NCI-H2081 (cell line): ENCODE measurements around the gene LAMA1.

ENCODE experiments used
- DNase-seq, 2 experiments: peaks; one replicate each; lab custom pipeline; 2025; lab: John Stamatoyannopoulos, UW

The LAMA1 gene

GRCh38 chr18:7105268-7105667 lies 12.3 kb downstream of the LAMA1 start:
- no peak for DNase-seq

DNA sequence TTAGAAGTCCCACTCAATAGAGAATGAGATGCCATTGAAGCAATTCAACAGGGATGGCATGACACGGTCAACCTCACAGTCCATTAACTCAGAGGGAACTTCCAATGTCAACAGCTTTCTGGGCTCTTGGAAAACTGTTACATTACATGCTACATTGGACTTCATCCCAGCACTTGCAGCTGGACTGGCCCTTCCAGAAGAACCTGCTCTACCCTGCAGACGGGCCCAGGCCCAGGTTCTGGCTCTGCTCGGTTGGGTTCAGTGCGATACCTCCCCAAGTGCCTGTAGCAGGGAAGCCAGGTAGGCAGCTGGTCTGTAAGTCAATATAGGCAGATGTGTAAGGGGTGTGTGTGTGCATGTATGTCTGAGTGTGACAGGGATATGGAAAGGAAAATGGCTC lies 12.9 kb downstream of the LAMA1 start:
- DNase-seq: no peak

DNA sequence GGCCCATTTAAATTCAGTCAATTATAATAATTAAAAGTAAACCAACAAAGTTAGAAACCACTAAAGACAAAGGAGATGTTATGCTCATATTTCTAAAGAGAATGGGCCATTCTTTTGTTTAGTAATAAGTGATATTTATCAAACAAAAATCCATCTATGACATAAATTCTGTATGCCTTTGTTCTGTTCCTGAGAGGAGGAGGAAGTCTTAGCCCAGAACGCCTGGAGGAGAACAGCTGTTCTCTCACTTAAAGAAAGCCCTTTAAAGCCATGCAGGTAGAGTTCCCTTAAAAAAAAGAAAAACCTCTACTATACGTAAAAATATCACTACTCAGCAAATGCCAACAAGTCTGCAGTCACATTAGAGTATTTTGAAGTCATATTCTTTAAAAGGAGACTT lies 15.5 kb downstream of the LAMA1 start:
- DNase-seq: no peak

GRCh38 chr18:7096838-7097237 lies 20.8 kb downstream of the LAMA1 start:
- no peak for DNase-seq

DNA sequence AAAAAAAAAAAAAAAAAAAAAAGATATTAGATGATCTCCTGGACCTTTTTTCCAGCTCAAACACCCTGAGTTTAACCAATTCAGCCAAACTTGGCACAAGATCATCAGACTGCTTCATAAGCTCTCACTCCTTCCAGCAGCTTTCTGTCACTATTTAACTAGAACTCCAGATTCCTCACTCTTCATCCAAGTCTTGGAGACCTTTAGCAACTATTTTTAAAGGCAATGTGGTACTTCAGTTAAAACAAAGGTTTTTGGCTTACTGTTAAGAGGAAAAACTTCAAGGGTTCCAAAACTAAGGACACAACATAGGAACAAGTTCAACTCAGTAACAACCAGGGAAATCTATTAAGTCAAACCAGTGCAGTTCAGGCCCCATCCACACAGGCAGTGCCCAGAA lies 23.2 kb downstream of the LAMA1 start:
- no peak for DNase-seq

DNA sequence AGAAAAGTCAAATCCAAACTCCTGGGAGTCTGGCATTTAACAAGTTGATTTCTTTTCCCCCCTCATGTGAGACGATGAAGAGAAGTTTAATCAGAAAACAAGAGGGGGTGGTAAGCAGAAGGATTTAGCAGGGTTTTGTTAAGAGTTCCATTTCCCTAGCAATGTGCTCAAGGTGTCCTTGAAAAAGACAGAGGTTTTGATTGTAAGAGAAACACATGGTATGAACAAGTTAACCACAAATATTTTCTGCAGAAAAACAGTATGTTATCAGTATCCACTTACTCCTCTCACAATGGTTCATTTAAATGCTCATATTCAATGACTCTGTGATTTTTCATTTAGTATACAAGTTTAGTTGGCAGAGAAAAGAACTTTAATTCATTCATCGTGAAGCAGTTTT lies 26.8 kb downstream of the LAMA1 start:
- no peak for DNase-seq

GRCh38 chr18:7089369-7089768 lies 28.2 kb downstream of the LAMA1 start:
- no peak for DNase-seq

DNA sequence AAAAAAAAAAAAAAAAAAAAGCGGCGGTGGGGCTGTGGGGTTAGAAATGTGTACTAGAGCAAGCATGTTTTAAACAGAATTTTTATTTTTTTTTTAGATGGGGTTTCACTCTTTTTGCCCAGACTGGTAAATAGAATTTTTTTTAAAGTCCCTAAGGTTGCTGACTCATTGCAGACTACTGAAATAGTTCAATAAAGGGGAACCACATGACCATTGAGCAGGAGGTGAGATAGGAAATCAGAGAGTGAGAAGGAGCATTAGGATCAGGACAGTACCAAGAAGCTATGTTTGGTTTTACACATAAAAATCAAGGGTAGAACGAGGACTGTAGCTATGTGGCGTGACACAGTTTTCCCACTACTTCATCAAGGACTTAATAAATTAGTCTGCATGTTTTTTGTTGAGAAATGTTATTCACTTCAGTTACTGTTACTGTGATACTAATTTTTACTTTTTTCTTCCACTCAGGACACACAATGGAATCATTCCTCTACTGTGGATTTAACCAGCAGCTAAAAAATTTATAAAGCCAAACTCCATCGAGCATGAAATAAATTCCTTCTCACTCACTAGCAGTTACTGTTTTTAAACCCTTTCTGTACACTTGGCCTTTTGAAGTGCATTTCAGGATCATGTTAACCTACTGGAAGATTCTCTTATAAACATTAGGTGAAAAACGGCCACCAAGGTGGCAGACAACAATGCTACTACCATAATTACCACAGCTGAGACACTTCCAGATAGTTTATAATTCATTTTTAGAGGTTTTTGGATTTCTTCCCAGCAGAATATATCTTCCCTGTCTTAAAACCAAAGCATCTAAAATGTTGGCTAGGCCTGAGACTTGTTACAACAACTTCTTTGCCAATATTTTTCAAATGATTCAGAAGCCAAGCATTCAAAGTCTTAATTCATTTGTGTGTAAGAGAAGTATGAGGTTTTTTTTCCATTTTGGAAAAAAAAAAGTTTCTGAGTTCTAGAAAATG lies 33.2 kb downstream of the LAMA1 start:
- no peak for DNase-seq

GRCh38 chr18:7082671-7083070 lies 34.9 kb downstream of the LAMA1 start:
- no peak for DNase-seq

DNA sequence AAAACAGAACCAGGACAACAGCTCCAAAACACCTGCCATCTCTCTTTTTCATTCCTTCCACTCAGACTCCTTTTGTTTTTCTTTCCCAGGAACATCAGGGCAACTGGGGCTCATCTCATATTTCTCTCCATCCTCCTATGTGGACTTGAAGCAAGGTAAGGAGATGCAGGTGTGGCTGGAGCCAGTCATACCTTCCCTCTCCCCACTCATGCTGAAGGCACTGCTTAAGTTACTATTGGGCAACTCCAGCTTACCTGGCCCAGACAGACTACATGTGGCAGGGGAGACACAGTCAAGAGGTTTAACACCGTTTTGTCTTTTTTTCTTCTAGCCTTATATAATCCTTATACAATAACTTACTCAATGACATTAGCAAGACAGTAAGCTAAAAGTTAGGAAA lies 38.4 kb downstream of the LAMA1 start:
- no peak for DNase-seq

DNA sequence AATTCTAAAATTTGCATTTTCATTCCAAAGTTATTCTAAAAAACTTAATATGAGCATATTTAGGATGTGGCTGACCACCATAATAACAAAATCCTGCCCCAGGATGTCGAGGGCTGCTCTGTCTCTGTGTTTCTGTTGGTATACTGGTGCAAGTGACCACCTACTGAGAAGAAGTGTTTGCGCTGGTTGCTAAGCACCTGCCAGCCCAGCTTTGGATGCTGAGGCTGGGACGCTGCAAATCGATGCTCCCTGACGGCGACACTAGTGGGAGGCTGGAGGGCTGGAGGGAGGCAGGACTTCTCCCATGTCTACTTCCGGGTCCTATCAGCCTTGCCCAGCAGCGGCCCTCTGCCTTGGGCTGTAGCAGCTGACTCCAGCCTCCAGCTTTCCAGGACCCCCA lies 45.0 kb downstream of the LAMA1 start:
- DNase-seq: no peak

- no peak for DNase-seq
Observed at GRCh38 chr18:7071600-7071999, 46.0 kb downstream of the LAMA1 start.

DNA sequence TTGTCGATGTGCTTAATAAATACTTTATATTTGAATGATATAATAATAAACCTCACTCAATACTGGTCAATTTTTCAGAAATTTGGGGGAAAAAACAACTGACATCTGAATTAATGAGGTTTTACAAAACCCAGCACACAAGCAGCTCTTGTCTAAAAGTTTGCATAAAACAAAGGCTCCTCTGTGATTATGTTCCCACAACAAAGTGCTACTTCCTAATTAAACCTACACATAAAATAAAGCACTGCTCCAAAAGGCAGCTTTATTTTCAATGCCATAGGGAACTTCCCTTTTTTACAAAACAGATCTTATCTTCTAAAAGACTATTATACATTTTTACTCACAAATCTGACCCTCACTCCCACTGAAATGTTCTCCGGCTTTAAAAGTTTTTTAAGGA lies 47.1 kb downstream of the LAMA1 start:
- DNase-seq: no peak

- DNase-seq: no peak
Observed at GRCh38 chr18:7068871-7069590, 48.6 kb downstream of the LAMA1 start.

DNA sequence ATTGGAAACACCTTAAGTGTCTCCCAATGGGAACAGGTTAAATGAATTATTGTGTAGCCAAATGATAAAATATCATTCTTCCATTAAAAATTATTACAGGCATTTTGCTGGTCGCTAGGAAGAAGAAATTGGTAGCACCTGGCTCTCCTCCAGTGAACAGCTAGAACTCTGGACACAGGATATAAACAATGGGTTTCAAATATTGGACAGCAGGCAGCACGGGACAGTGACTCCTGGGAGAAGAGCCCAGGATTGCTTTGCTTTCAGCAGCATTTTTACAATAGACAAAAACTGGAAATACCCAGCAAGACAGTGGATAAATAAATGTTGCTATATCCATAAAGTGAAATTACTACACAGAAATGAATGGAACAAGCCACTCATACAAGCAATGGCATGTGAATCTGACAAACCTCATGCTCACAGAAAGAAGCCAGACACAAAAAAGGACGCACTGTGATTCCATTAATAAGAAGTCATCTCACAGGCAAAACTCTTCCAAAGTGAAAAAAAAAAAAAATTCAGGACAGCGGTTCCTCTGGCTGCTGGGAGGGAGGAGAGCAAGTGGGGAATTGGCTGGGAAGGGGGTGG lies 50.5 kb downstream of the LAMA1 start:
- no peak for DNase-seq

GRCh38 chr18:7065736-7066135 lies 51.9 kb downstream of the LAMA1 start:
- DNase-seq: no peak

DNA sequence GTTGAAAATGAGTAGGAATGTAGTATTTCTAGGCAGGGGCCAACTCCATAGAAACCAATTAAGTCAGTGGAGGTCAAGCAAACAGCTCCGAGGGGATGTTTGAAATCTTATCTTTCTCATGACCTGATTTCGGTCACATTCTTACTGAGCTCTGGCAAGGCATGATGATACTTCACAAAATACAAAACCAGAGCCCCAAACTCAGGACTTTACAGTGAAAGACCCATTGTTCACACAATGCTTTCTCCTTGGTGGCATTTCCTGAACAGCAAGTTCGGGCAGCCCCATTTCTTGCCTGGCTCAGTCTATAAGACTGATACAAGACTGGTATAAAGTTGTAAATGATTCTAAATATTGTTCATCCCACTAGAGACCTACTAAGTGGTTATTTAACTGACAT lies 53.3 kb downstream of the LAMA1 start:
- DNase-seq: no peak

DNA sequence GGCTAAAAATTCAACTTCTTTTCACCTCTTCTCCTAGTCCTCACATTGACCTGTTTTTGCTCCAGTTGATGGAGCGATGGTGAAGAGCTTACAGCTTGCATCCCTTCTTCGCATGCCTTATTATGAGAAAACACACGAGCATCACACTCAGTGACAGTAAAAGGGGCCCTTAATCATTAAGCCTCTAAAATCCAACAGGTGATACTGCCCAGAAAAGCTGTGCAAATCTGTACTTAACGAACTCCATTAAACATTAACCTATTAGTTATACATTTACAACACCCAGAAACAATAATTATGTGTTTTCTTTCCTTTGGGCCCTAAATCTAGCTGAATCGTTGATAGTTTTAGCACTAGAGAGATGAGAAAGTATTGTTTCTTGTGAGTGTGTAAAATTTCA lies 54.8 kb downstream of the LAMA1 start:
- DNase-seq: no peak

- DNase-seq: no peak
Observed at GRCh38 chr18:7062236-7062635, 55.4 kb downstream of the LAMA1 start.

GRCh38 chr18:7059276-7059675 lies 58.3 kb downstream of the LAMA1 start:
- DNase-seq: no peak

- DNase-seq: no peak
Observed at GRCh38 chr18:7056026-7056425, 61.6 kb downstream of the LAMA1 start.

- no peak for DNase-seq
Observed at GRCh38 chr18:7049951-7050350, 67.6 kb downstream of the LAMA1 start.

- DNase-seq: no peak
Observed at GRCh38 chr18:7048081-7048480, 69.5 kb downstream of the LAMA1 start.
